OCI-LY7 (cell line): Measurements from ENCODE around the gene PMF1.

Source experiments
- EZH2phosphoT487 ChIP-seq: fragments of 200-600 bp; sonication (generic); IDR thresholded peaks from 2 replicates; pipeline ENCODE4 v1.6.1; 2018; ENCODE audit warnings: low read depth, borderline replicate concordance, mild to moderate bottlenecking, mixed run types, antibody characterized with exemption, low read length, moderate library complexity, mixed read lengths
- TF ChIP-seq, protein P1 (sequence below): fragments of 200-600 bp; sonication (generic); conservative IDR thresholded peaks from 2 replicates; pipeline ENCODE4 v1.5.1; 2014; ENCODE audit warnings: mild to moderate bottlenecking, antibody characterized with exemption, low read length, moderate library complexity, mixed read lengths

- TF ChIP-seq, protein P1, sequence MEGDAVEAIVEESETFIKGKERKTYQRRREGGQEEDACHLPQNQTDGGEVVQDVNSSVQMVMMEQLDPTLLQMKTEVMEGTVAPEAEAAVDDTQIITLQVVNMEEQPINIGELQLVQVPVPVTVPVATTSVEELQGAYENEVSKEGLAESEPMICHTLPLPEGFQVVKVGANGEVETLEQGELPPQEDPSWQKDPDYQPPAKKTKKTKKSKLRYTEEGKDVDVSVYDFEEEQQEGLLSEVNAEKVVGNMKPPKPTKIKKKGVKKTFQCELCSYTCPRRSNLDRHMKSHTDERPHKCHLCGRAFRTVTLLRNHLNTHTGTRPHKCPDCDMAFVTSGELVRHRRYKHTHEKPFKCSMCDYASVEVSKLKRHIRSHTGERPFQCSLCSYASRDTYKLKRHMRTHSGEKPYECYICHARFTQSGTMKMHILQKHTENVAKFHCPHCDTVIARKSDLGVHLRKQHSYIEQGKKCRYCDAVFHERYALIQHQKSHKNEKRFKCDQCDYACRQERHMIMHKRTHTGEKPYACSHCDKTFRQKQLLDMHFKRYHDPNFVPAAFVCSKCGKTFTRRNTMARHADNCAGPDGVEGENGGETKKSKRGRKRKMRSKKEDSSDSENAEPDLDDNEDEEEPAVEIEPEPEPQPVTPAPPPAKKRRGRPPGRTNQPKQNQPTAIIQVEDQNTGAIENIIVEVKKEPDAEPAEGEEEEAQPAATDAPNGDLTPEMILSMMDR: no peak
- no peak for TF ChIP-seq EZH2phosphoT487
Observed at GRCh38 chr1:156238248-156238647, 25.4 kb downstream of the PMF1 start.
